SJSA1 (cell line): Measurements from ENCODE around the gene NUDT11. TPM values are rescaled to one million over a fixed set of nuclear protein-coding genes. Genes with fewer than 3 reads are reported as not detected.
A peak's percentile ranks its signal among the peaks of the same experiment; 100 is the strongest.
"Not testable (repeated sequence)": the region's sequence is repeated elsewhere in the genome, so short reads cannot be mapped to it uniquely, and the experiment has no call there.

Experiments used
- DNase-seq, 2 experiments: peaks; one replicate each; pipeline ENCODE4 v3.0.0-alpha.2; 2015 to 2020; ENCODE audit warnings: low spot score in 2 of 2, low read depth in 1 of 2
- H3K27ac ChIP-seq: fragments of 250-450 bp; sonication (Bioruptor Pico); 2 replicates; pipeline ENCODE4 v1.5.1; 2020; ENCODE audit warnings: mild to moderate bottlenecking, moderate library complexity
- H3K27me3 ChIP-seq: fragments of 250-450 bp; sonication (Bioruptor Pico); replicated peaks from 2 replicates; pipeline ENCODE4 v1.5.1; 2020; ENCODE audit warnings: mild to moderate bottlenecking, moderate library complexity
- H3K36me3 ChIP-seq: fragments of 250-450 bp; sonication (Bioruptor Pico); 2 replicates; pipeline ENCODE4 v1.5.1; 2020; ENCODE audit warnings: mild to moderate bottlenecking
- H3K4me1 ChIP-seq: fragments of 250-450 bp; sonication (Bioruptor Pico); replicated peaks from 2 replicates; pipeline ENCODE4 v1.6.1; 2021; ENCODE audit warnings: mild to moderate bottlenecking
- H3K4me3 ChIP-seq: fragments of 250-450 bp; sonication (Bioruptor Pico); 2 replicates; pipeline ENCODE4 v1.5.1; 2020; ENCODE audit warnings: mild to moderate bottlenecking
- H3K9me3 ChIP-seq: fragments of 250-450 bp; sonication (Bioruptor Pico); replicated peaks from 2 replicates; pipeline ENCODE4 v1.5.1; 2020; ENCODE audit warnings: mild to moderate bottlenecking
- total RNA-seq: library from RNA; depleted of rRNA; stranded (reverse); fragments of >200 nt; shearing (Covaris generic); gene quantifications from 2 replicates; pipeline ENCODE4 v1.2.3, GENCODE V29; 2014; rRNA removed

NUDT11 gene
- total RNA-seq, result 12.2 and 12.3 TPM in 2 replicates

- no peaks in the 10 kb centered on the region for H3K4me1 ChIP-seq
- no peaks in the 10 kb centered on the region for H3K9me3 ChIP-seq
- no peaks in the 10 kb centered on the region for H3K27me3 ChIP-seq
- no peak within 1 kb of the TSS for H3K27ac ChIP-seq
- no peaks in the 10 kb centered on the region for H3K36me3 ChIP-seq
- peak; percentile 61 to 73 for DNase-seq
- H3K4me3 ChIP-seq, result peak within 1 kb of the TSS; percentile 63
Observed at GRCh38 chrX:51496501-51497291, at the start of gene NUDT11. Gene NUDT11 (minus strand): TSS chrX:51496592. CDS start chrX:51496444, 148 bp downstream.

- Histone ChIP-seq H3K4me3 (no peak overlapping the region), H3K9me3 (no peaks in the 10 kb centered on the region), H3K27me3 (no peaks in the 10 kb centered on the region), H3K4me1 (no peaks in the 10 kb centered on the region), H3K36me3 (no peaks in the 10 kb centered on the region), H3K27ac (no peak overlapping the region)
- DNase-seq, result no peak
Observed at GRCh38 chrX:51520393-51520792, 24.0 kb upstream of the NUDT11 start.

- H3K27me3 ChIP-seq, H3K9me3 ChIP-seq, H3K4me3 ChIP-seq, H3K27ac ChIP-seq, H3K4me1 ChIP-seq, DNase-seq, H3K36me3 ChIP-seq: not testable (repeated sequence)
Observed at GRCh38 chrX:51519131-51519530, 22.7 kb upstream of the NUDT11 start.

- H3K4me1 ChIP-seq, result no peaks in the 10 kb centered on the region
- DNase-seq, result no peak
- H3K4me3 ChIP-seq, result no peak overlapping the region
- H3K27me3 ChIP-seq, result no peaks in the 10 kb centered on the region
- no peaks in the 10 kb centered on the region for H3K36me3 ChIP-seq
- H3K9me3 ChIP-seq, result no peaks in the 10 kb centered on the region
- no peak overlapping the region for H3K27ac ChIP-seq
Observed at GRCh38 chrX:51507551-51507950, 11.2 kb upstream of the NUDT11 start.

DNA sequence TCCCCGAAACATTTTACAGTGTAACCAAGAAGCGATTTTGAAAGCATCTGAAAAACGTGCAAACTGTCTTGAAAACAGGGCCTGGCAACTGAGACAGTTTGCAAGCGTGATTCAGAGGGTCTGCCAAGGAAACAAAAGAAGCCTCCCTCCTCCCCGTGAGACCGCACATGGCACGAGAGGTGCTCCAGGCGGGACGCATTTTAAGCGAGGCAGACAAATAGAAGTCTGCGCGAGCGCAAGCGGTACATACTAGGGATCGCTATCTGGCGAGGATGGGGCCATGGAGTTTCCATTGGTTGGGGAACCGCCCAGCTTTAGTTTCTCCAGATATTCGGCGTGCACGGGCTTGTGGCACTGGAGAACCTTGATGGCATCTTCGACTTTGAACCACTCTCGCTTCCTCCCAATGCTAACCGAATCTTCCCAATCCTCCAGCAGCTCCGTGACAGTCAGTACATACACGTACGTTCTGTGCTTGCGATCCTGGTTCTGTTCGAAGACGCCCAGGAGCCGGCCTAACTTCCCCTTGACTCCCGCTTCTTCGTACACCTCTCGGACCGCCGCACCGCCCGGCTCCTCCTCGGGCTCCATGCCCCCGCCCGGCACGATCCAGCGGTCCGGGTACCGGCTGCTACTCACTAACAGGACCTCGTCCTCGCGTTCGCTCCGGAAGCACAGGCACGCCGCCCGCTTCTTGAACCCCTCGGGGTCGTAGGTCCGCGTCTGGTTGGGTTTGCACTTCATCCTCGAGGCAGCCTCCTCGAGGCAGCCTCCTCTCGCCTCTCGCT lies 497 bp downstream of the NUDT11 start:
- not testable (repeated sequence) for H3K9me3 ChIP-seq, H3K27ac ChIP-seq, H3K36me3 ChIP-seq, H3K4me1 ChIP-seq, H3K27me3 ChIP-seq
- peak; percentile 20 to 37 for DNase-seq
- peak overlapping the region; percentile 63 for H3K4me3 ChIP-seq

GRCh38 chrX:51494409-51494808 lies 2.0 kb downstream of the NUDT11 start:
- H3K4me3 ChIP-seq, result no peak overlapping the region
- H3K27ac ChIP-seq, result no peak overlapping the region
- H3K27me3 ChIP-seq, result no peaks in the 10 kb centered on the region
- DNase-seq, result peak in 1 of 2 experiments; percentile 8
- H3K4me1 ChIP-seq, result no peaks in the 10 kb centered on the region
- no peaks in the 10 kb centered on the region for H3K9me3 ChIP-seq
- no peaks in the 10 kb centered on the region for H3K36me3 ChIP-seq

DNA sequence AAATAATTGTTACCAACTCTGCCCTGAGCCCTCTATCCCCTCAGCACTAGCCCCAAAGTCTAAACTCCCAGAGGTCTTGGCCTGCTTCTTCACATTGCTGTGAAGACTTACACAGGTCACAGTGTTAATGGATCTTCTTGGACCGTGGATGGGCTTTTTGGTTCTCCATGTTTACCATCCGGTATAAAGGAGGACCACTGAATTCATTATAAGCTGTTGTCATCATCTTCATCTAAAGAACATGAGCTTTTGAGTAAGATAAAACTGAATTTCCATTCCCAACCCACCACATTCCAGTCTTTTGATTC lies 8.5 kb downstream of the NUDT11 start:
- H3K9me3 ChIP-seq, result no peaks in the 10 kb centered on the region
- H3K27ac ChIP-seq, result no peak overlapping the region
- H3K36me3 ChIP-seq, result no peaks in the 10 kb centered on the region
- H3K27me3 ChIP-seq, result no peaks in the 10 kb centered on the region
- no peaks in the 10 kb centered on the region for H3K4me1 ChIP-seq
- H3K4me3 ChIP-seq, result no peak overlapping the region
- peak in 1 of 2 experiments; percentile 6 for DNase-seq

GRCh38 chrX:51484616-51485015 lies 11.8 kb downstream of the NUDT11 start:
- H3K27me3 ChIP-seq, result no peaks in the 10 kb centered on the region
- no peaks in the 10 kb centered on the region for H3K9me3 ChIP-seq
- H3K4me3 ChIP-seq, result no peak overlapping the region
- H3K4me1 ChIP-seq, result no peaks in the 10 kb centered on the region
- no peaks in the 10 kb centered on the region for H3K36me3 ChIP-seq
- no peak for DNase-seq
- no peak overlapping the region for H3K27ac ChIP-seq

- H3K36me3 ChIP-seq, H3K27me3 ChIP-seq, H3K27ac ChIP-seq, DNase-seq, H3K4me3 ChIP-seq, H3K4me1 ChIP-seq, H3K9me3 ChIP-seq: not testable (repeated sequence)
Observed at GRCh38 chrX:51482411-51482810, 14.0 kb downstream of the NUDT11 start.

GRCh38 chrX:51476930-51477329 lies 19.5 kb downstream of the NUDT11 start:
- no peak overlapping the region for H3K4me3 ChIP-seq
- no peaks in the 10 kb centered on the region for H3K36me3 ChIP-seq
- H3K27me3 ChIP-seq, result no peaks in the 10 kb centered on the region
- DNase-seq, result no peak
- no peaks in the 10 kb centered on the region for H3K4me1 ChIP-seq
- no peak overlapping the region for H3K27ac ChIP-seq
- H3K9me3 ChIP-seq, result no peaks in the 10 kb centered on the region

- no peak for DNase-seq
- H3K9me3 ChIP-seq, result no peaks in the 10 kb centered on the region
- no peak overlapping the region for H3K27ac ChIP-seq
- H3K4me3 ChIP-seq, result no peak overlapping the region
- H3K27me3 ChIP-seq, result no peaks in the 10 kb centered on the region
- no peaks in the 10 kb centered on the region for H3K36me3 ChIP-seq
- H3K4me1 ChIP-seq, result no peaks in the 10 kb centered on the region
Observed at GRCh38 chrX:51463322-51463721, 33.1 kb downstream of the NUDT11 start.

DNA sequence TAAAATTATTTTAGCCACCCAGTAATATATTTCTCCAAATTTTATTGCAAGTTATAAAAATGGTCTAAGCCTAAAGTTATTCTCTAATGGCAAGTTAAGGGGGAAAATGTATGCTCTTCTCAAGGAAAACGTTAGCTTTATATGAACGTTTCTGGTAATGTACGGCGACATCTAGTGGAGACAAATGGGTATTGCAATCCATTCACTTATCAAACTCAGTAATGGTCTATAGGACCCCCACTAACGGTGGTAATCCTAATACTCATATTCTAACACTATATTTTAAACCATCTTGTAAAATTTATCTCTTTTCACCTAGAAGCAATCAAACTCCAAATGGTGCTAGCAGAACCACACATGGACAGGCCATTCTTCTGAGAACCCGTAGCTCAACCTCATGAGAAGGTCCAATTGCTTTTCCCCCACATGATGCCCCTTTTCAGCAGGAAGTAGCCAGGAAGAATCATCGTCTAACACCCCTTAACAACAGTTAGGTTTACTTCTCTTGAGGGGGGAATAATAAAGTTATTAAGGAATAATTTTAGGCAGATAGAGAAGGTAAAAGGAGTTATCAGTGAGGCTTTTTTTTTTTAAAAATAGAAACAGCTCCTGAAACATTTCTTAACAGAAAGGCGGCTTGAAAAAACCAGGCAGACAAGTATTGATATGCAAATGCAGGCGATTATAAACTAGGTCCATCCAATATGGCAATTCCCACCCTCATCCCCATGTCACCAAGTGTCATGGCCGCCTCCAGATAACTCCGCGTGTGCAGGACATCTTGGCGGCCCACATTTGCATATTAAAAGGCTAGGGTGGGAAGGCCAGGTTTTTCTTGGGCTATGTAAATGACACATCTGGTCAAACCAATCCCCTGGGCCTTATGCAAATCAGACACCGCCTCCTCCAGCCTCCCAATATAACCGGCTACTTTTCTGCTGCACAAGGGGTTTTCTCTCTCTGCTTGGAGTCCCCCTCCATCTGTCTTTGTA lies 35.0 kb downstream of the NUDT11 start:
- Histone ChIP-seq H3K9me3 (no peaks in the 10 kb centered on the region), H3K27ac (no peak overlapping the region), H3K27me3 (no peaks in the 10 kb centered on the region), H3K4me1 (no peaks in the 10 kb centered on the region), H3K36me3 (no peaks in the 10 kb centered on the region), H3K4me3 (no peak overlapping the region)
- DNase-seq, result peak in 1 of 2 experiments; percentile 11

DNA sequence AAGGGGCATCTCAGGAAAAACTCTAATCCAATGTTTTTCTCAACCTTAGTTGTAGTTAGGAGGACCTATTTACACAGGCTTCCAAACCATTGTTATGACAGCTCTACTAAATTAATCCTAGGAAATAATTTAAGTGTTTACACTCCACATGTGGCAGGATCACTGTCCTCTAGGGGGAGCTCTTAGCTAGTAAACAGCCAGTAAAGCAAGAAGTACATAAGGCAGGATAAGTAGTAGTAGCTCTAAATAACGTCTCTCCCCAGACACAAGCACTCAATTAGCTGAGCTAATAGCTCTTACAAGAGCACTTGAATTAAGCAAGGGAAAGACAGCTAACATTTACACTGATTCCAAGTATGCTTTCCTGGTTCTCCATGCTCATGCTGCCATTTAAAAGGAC lies 37.3 kb downstream of the NUDT11 start:
- Histone ChIP-seq H3K4me3 (no peak overlapping the region), H3K27ac (no peak overlapping the region), H3K36me3 (no peaks in the 10 kb centered on the region), H3K27me3 (no peaks in the 10 kb centered on the region), H3K4me1 (no peaks in the 10 kb centered on the region), H3K9me3 (no peaks in the 10 kb centered on the region)
- peak in 1 of 2 experiments; percentile 0 for DNase-seq
